Activated T-cell treated with anti-CD3 and anti-CD28 coated beads, Interleukin-2, amount 50 U/mL, for 72 hours (primary cell): ENCODE results near the gene GPC6. TPM values are rescaled to one million over a fixed set of nuclear protein-coding genes. Genes with fewer than 3 reads are reported as not detected.
"Not testable (repeated sequence)": the region's sequence is repeated elsewhere in the genome, so short reads cannot be mapped to it uniquely, and the experiment has no call there.

ENCODE experiments used
- ATAC-seq, 2 donors: fragments of 150-1000 bp; cut with Tn5 transposase; replicated peaks in 1 of 2; 2 replicates each; pipeline ENCODE4 v1.10.0; 2021; ENCODE audit warnings: moderate library complexity in 2 of 2, mild to moderate bottlenecking in 1 of 2
- DNase-seq, 2 donors: peaks; one replicate each; pipeline ENCODE4 v3.0.0; 2021 to 2022; ENCODE audit warnings: mixed read lengths in 1 of 2
- H3K27ac Mint-ChIP-seq: one replicate; pipeline ENCODE4 v1.8.0; 2022; ENCODE audit warnings: mild to moderate bottlenecking, moderate library complexity, mixed read lengths
- H3K27me3 Mint-ChIP-seq: one replicate; pipeline ENCODE4 v1.8.0; 2022; ENCODE audit warnings: low read depth, mixed read lengths
- H3K36me3 Mint-ChIP-seq, 2 donors: one replicate each; pipeline ENCODE4 v1.8.0; 2022; ENCODE audit warnings: mixed read lengths in 2 of 2, mild to moderate bottlenecking in 1 of 2; ENCODE audit not compliant: insufficient read depth in 2 of 2
- H3K4me1 Mint-ChIP-seq: one replicate; pipeline ENCODE4 v1.8.0; 2022; ENCODE audit warnings: low read depth, mixed read lengths
- H3K4me3 Mint-ChIP-seq, 2 donors: one replicate each; pipeline ENCODE4 v1.8.0; 2022; ENCODE audit warnings: mild to moderate bottlenecking in 2 of 2, mixed read lengths in 2 of 2, moderate library complexity in 2 of 2
- H3K9me3 Mint-ChIP-seq, 2 donors: one replicate each; pipeline ENCODE4 v1.8.0; 2022; ENCODE audit warnings: mixed read lengths in 2 of 2
- total RNA-seq, 2 donors: library from RNA; stranded (reverse); gene quantifications; one replicate each; pipeline ENCODE4 v1.2.3, GENCODE V29; 2022

Gene GPC6
- total RNA-seq, 2 donors from 2014 or later = not detected

- Mint-ChIP-seq H3K9me3 (peaks cover 0 to 3% of the 10 kb centered on the region in 2 donors), H3K36me3 (peaks cover 0 to 3% of the 10 kb centered on the region in 2 donors), H3K27ac (no peak overlapping the region), H3K4me1 (peaks cover 52% of the 10 kb centered on the region), H3K4me3 (peak overlapping the region; percentile 12 to 78), H3K27me3 (peaks cover 21% of the 10 kb centered on the region)
- DNase-seq (no peak), ATAC-seq (no peak)
Observed at GRCh38 chr13:94330552-94331071, 1104.0 kb downstream of the GPC6 start.

- Mint-ChIP-seq H3K27me3 (peaks cover 28% of the 10 kb centered on the region), H3K27ac (no peak overlapping the region), H3K9me3 (peaks cover 0 to 3% of the 10 kb centered on the region in 2 donors), H3K4me1 (peaks cover 46% of the 10 kb centered on the region), H3K36me3 (peaks cover 0 to 3% of the 10 kb centered on the region in 2 donors), H3K4me3 (no peak overlapping the region)
- DNase-seq (no peak), ATAC-seq (no peak)
Observed at GRCh38 chr13:94331281-94331680, 1104.7 kb downstream of the GPC6 start.

GRCh38 chr13:94332359-94333096 lies 1105.9 kb downstream of the GPC6 start:
- DNase-seq = no peak
- no peaks in the 10 kb centered on the region for H3K9me3 Mint-ChIP-seq
- H3K4me1 Mint-ChIP-seq = peaks cover 34% of the 10 kb centered on the region
- no peak overlapping the region for H3K4me3 Mint-ChIP-seq
- peaks cover 32% of the 10 kb centered on the region for H3K27me3 Mint-ChIP-seq
- peaks cover 0 to 1% of the 10 kb centered on the region in 2 donors for H3K36me3 Mint-ChIP-seq
- ATAC-seq = no peak
- H3K27ac Mint-ChIP-seq = no peak overlapping the region

- Mint-ChIP-seq H3K27ac (no peak overlapping the region), H3K27me3 (peaks cover 32% of the 10 kb centered on the region), H3K36me3 (peaks cover 0 to 1% of the 10 kb centered on the region in 2 donors), H3K9me3 (no peaks in the 10 kb centered on the region), H3K4me3 (no peak overlapping the region), H3K4me1 (peaks cover 26% of the 10 kb centered on the region)
- DNase-seq (no peak), ATAC-seq (no peak)
Observed at GRCh38 chr13:94333131-94333820, 1106.7 kb downstream of the GPC6 start.

GRCh38 chr13:94335761-94336526 lies 1109.3 kb downstream of the GPC6 start:
- DNase-seq (no peak), ATAC-seq (no peak)
- H3K27me3 Mint-ChIP-seq = peaks cover 32% of the 10 kb centered on the region
- peaks cover 1% of the 10 kb centered on the region for H3K4me1 Mint-ChIP-seq
- H3K4me3 Mint-ChIP-seq = no peak overlapping the region
- H3K36me3 Mint-ChIP-seq = no peaks in the 10 kb centered on the region
- H3K9me3 Mint-ChIP-seq = no peaks in the 10 kb centered on the region
- H3K27ac Mint-ChIP-seq = no peak overlapping the region

GRCh38 chr13:94339116-94339687 lies 1112.6 kb downstream of the GPC6 start:
- no peak for DNase-seq
- no peaks in the 10 kb centered on the region for H3K36me3 Mint-ChIP-seq
- ATAC-seq = no peak
- no peaks in the 10 kb centered on the region for H3K9me3 Mint-ChIP-seq
- H3K4me3 Mint-ChIP-seq = no peak overlapping the region
- H3K27me3 Mint-ChIP-seq = peaks cover 18% of the 10 kb centered on the region
- H3K27ac Mint-ChIP-seq = no peak overlapping the region
- peaks cover 5% of the 10 kb centered on the region for H3K4me1 Mint-ChIP-seq

GRCh38 chr13:94342436-94343242 lies 1116.0 kb downstream of the GPC6 start:
- Mint-ChIP-seq H3K36me3 (no peaks in the 10 kb centered on the region), H3K27ac (no peak overlapping the region), H3K9me3 (no peaks in the 10 kb centered on the region), H3K4me1 (peaks cover 25% of the 10 kb centered on the region), H3K4me3 (no peak overlapping the region), H3K27me3 (peaks cover 5% of the 10 kb centered on the region)
- DNase-seq (no peak), ATAC-seq (no peak)

- ATAC-seq (no peak), DNase-seq (no peak)
- peaks cover 5% of the 10 kb centered on the region for H3K27me3 Mint-ChIP-seq
- no peaks in the 10 kb centered on the region for H3K36me3 Mint-ChIP-seq
- H3K4me1 Mint-ChIP-seq = peaks cover 25% of the 10 kb centered on the region
- no peak overlapping the region for H3K27ac Mint-ChIP-seq
- no peaks in the 10 kb centered on the region for H3K9me3 Mint-ChIP-seq
- H3K4me3 Mint-ChIP-seq = no peak overlapping the region
Observed at GRCh38 chr13:94343243-94343585, 1116.6 kb downstream of the GPC6 start.

- not testable (repeated sequence) for H3K9me3 Mint-ChIP-seq, ATAC-seq, H3K27ac Mint-ChIP-seq, H3K4me3 Mint-ChIP-seq, H3K36me3 Mint-ChIP-seq, DNase-seq, H3K27me3 Mint-ChIP-seq
- peaks cover 25% of the 10 kb centered on the region for H3K4me1 Mint-ChIP-seq
Observed at GRCh38 chr13:94343687-94344086, 1117.1 kb downstream of the GPC6 start.

GRCh38 chr13:94344126-94344818 lies 1117.7 kb downstream of the GPC6 start:
- ATAC-seq = no peak
- no peak for DNase-seq
- H3K36me3 Mint-ChIP-seq = no peaks in the 10 kb centered on the region
- peaks cover 14% of the 10 kb centered on the region for H3K27me3 Mint-ChIP-seq
- H3K9me3 Mint-ChIP-seq = no peaks in the 10 kb centered on the region
- no peak overlapping the region for H3K4me3 Mint-ChIP-seq
- no peak overlapping the region for H3K27ac Mint-ChIP-seq
- H3K4me1 Mint-ChIP-seq = peaks cover 25% of the 10 kb centered on the region

GRCh38 chr13:94345374-94346195 lies 1119.0 kb downstream of the GPC6 start:
- ATAC-seq (peak; percentile 42 to 43), DNase-seq (no peak)
- H3K27me3 Mint-ChIP-seq = peaks cover 19% of the 10 kb centered on the region
- H3K4me3 Mint-ChIP-seq = no peak overlapping the region
- H3K27ac Mint-ChIP-seq = peak overlapping the region; percentile 35
- no peaks in the 10 kb centered on the region for H3K9me3 Mint-ChIP-seq
- H3K36me3 Mint-ChIP-seq = no peaks in the 10 kb centered on the region
- peaks cover 32% of the 10 kb centered on the region for H3K4me1 Mint-ChIP-seq
